ENCODE measurements around the gene RAB14.
"Not testable (repeated sequence)": the region's sequence is repeated elsewhere in the genome, so short reads cannot be mapped to it uniquely, and the experiment has no call there.

Gene RAB14

DNA sequence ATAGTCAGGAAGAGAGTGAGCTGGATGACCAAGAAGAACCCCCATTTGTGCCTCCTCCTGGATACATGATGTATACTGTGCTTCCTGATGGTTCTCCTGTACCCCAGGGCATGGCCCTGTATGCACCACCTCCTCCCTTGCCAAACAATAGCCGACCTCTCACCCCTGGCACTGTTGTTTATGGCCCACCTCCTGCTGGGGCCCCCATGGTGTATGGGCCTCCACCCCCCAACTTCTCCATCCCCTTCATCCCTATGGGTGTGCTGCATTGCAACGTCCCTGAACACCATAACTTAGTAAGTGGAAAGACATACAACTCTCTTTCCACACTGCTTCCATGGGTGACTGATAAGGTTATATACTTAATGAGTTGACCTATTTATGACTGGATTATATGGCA lies 51.5 kb downstream of the RAB14 start:
- no peak for DNase-seq

DNA sequence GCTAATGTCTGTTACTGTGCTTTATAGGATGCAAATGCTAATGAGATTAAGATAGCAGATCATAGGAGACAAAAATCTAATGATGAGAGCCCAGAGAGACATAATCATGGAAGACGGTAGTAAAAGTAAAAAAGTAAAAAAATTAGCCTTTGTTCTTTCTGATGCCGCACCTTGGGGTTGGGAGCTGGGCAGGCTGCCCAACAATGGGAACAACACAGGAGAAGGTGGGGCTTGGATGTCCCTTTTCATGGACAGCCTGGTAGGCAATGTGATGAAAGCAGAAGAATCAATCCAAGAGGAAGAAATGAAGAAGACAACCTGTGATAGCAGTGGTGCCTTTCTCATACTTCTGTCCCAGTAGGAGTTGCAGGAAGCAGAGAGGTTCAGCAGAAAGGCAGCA lies 57.2 kb downstream of the RAB14 start:
- DNase-seq = no peak

DNA sequence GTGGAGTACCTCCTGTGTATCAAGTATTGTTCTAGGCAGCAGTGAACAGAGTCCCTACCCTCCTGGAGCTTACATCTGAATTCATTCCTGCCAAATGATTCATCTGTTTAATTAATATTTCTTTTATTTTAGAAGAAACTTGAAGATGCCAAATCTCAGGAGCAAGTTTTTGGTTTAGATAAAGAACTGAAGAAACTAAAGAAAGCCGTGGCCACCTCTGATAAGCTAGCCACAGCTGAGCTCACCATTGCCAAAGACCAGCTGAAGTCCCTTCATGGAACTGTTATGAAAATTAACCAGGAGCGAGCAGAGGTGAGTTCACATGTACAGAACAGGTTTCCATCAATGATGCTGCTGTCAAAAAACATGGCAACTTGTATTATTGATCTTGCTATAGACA lies 57.9 kb downstream of the RAB14 start:
- DNase-seq = no peak

DNA sequence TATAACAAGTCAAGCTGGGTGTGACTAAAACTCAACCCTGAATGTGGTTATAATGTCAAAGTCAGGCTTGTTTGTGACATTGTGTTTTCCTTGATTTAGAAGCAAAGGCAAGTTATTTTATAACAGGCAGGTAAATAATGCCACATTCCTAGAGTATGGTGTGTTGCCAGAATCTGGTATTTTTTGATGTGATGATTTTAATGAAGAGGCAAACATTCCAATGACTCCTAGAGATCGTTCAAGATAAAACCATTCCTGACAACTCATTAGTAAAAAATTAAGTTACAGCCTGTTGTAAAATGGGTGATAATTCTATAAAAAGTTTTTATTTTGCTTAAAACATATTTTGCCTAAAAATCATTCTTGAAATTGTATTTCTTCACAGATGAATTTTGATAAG lies 60.0 kb downstream of the RAB14 start:
- DNase-seq = no peak

DNA sequence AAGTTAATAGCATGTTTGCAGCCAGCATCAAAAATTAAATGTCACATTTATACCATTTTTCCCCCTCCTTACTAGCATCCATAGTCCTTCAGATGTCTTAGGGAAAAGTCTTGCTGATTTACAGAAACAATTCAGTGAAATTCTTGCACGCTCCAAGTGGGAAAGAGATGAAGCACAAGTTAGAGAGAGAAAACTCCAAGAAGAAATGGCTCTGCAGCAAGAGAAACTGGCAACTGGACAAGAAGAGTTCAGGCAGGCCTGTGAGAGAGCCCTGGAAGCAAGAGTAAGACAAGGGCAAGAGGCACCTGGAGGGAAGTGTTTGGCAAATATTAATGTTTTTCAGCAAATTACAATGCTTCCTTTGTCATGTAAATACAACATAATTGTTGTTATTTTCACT lies 60.4 kb downstream of the RAB14 start:
- no peak for DNase-seq

DNA sequence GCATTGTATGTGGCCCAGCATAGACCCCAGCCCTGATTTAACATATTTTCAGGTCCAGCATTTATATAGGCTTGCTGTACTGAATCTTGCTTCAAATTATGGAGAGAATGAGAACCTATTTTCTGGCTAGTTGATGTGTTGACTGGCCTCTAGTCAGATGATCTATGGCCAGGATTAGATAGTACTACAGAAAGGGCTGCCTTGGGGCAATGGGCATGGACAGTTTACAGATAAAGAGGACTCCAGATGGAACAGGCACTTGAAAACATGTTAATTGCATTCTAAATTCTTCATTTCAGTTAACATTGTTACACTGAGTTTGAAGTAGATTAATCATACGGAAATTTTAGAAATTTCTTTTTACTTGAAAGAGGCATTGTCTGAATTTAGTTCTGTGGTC lies 61.5 kb downstream of the RAB14 start:
- no peak for DNase-seq

DNA sequence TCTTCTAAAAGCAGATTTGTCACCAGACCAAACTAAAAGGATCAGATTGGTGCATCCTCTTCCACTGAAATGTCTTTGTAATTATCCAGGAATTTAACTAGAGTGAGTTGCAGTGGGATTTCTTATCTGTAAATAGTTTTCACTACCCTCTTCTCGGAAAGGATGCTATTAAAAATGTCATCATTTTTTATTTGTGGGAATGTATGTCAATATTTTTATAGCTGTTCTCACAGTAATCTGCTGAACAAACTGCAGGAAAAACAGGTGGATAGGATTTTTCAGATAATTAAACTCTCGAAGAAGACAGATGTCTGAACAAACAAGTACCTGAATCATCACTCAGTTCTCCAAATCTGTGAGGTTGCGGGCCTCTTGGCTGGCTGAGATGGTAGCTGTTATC lies 62.7 kb downstream of the RAB14 start:
- DNase-seq = no peak

DNA sequence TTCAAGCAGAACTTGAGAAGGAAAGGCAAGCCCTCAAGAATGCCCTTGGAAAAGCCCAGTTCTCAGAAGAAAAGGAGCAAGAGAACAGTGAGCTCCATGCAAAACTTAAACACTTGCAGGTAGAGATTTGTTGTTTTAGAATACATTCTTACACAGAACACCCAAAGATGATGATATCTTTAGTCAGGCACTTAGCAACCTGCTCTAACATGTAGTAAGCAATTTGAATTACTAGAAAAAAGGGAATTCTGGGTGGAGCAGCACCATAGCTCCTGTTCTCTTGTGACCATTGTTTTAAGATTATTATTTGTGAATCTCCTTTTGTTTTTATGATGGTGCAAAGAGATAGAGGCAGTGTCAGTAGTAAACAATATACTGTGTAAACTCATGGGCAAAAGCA lies 63.1 kb downstream of the RAB14 start:
- no peak for DNase-seq

DNA sequence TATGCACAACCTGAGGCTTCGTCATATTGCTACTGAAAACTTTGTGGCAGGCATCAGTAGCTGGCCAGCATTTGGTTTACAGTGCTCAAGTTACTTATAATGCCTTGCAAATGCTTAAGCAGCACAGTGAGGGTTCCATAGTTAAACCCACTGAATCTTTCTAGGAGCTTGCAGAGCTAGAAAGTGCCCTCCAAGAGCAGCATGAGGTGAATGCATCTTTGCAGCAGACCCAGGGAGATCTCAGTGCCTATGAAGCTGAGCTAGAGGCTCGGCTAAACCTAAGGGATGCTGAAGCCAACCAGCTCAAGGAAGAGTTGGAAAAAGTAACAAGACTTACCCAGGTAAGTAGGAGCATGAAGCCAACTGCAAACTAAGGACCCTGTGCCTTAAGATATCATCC lies 66.0 kb downstream of the RAB14 start:
- DNase-seq = no peak

DNA sequence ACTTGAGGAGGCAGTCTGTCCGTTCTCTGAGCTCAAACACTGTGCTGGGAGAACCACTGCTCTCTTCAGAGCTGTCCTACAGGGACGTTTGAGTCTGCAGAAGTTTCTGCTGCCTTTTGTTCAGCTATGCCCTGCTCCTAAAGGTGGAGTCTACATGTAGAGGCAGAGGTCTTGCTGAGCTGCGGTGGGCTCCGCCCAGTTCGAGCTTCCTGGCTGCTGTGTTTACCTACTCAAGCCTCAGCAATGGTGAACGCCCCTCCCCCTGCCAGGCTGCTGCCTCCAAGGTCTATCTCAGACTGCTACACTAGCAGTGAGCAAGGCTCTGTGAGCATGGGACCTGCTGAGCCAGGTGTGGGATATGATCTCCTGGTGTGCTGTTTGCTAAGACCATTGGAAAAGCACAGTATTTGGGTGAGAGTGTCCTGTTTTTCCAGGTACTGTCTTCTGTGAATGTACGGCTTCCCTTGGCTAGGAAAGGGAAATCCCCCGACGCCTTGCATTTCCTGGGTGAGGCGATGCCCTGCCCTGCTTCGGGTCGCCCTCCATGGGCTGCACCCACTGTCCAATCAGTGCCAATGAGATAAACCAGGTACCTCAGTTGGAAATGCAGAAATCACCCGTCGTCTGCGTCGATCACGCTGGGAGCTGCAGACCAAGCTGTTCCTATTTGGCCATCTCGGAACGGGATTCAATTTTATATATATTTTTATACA lies 68.4 kb downstream of the RAB14 start:
- no peak for DNase-seq

DNA sequence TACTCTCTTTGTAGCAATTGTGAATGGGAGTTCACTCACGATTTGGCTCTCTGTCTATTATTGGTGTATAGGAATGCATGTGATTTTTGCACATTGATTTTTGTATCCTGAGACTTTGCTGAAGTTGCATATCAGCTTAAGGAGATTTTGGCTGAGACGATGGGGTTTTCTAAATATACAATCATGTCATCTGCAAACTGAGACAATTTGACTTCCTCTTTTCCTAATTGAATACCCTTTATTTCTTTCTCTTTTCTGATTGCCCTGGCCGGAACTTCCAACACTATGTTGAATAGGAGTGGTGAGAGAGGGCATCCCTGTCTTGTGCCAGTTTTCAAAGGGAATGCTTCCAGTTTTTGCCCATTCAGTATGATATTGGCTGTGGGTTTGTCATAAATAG lies 72.3 kb downstream of the RAB14 start:
- DNase-seq = not testable (repeated sequence)

All from NCI-H2081 treated with DMSO at 0.1 percent for 48 hours (cell line).